GM12878 (cell line): Measurements from ENCODE around the gene UBE2O. TPM values are rescaled to one million over a fixed set of nuclear protein-coding genes. Genes with fewer than 3 reads are reported as not detected.

Experiments used
- ATAC-seq: fragments of 200-7000 bp; cut with Tn5 transposase; 3 replicates; pipeline ENCODE4 v1.9.1; 2020; ENCODE audit warnings: mild to moderate bottlenecking, moderate library complexity
- BruUV-seq: library from RNA; stranded (reverse); fragments of 400-500 nt; replicated peaks from 2 replicates; lab custom pipeline; 2021; lab: Mats Ljungman, UMichigan
- CTCF ChIA-PET: fragments of 300-600 bp; sonication (Branson Sonifier 250); formaldehyde crosslinking; extraction: SDS; loops from one replicate; lab custom pipeline; 2021; ENCODE audit warnings: inconsistent platforms; lab: Yijun Ruan, JAX
- POLR2A ChIA-PET: fragments of 350-600 bp; formaldehyde crosslinking; extraction: SDS; loops from one replicate; lab custom pipeline; 2021; ENCODE audit warnings: inconsistent platforms; lab: Charles Lee
- RAD21 ChIA-PET: fragments of 300-600 bp; sonication (Branson Sonifier 250); formaldehyde crosslinking; loops from one replicate; lab custom pipeline; 2023; ENCODE audit warnings: antibody characterized with exemption; ENCODE audit not compliant: unreplicated experiment; lab: Charles Lee
- SMC1A ChIA-PET: fragments of 300-600 bp; sonication (Branson Sonifier 250); formaldehyde crosslinking; loops from one replicate; lab custom pipeline; 2023; ENCODE audit not compliant: unreplicated experiment, uncharacterized antibody; lab: Charles Lee
- DNase-seq: peaks from one replicate; pipeline ENCODE4 v3.0.0-alpha.2; 2011; ENCODE audit warnings: low read depth, low spot score
- FAIRE-seq: peaks from 3 replicates; lab custom pipeline; 2011; peaks lifted over from hg19 to GRCh38; lab: Jason Lieb, UNC
- H2AFZ ChIP-seq: 2 replicates; pipeline ENCODE4 v1.6.0; 2011; ENCODE audit warnings: low read depth, low read length, control low read depth; ENCODE audit not compliant: control insufficient read depth
- H3K27ac ChIP-seq: 2 replicates; pipeline ENCODE4 v1.5.1; 2011; ENCODE audit warnings: control low read depth; ENCODE audit not compliant: control insufficient read depth, insufficient read depth
- H3K27me3 ChIP-seq, 2 experiments: replicated peaks in 1 of 2; 2 replicates each; pipeline versions ENCODE4 v1.6.0 to v1.6.1; 2011; ENCODE audit warnings: low read length in 1 of 2; ENCODE audit not compliant: control insufficient read depth in 2 of 2, insufficient read depth in 2 of 2
- H3K36me3 ChIP-seq, 2 experiments: 2 replicates each; pipeline ENCODE4 v1.5.1; 2011; ENCODE audit warnings: low read length in 1 of 2; ENCODE audit not compliant: control insufficient read depth in 2 of 2, insufficient read depth in 2 of 2
- H3K4me1 ChIP-seq: 2 replicates; pipeline ENCODE4 v1.6.1; 2011; ENCODE audit warnings: mild to moderate bottlenecking, low read length, moderate library complexity, mixed read lengths; ENCODE audit not compliant: control insufficient read depth, insufficient read depth
- H3K4me2 ChIP-seq: 2 replicates; pipeline ENCODE4 v1.6.0; 2011; ENCODE audit warnings: control low read depth; ENCODE audit not compliant: control insufficient read depth, insufficient read depth
- H3K4me3 ChIP-seq: fragments of 200-600 bp; sonication (generic); 2 replicates; pipeline ENCODE4 v1.5.1; 2016
- H3K79me2 ChIP-seq: 2 replicates; pipeline ENCODE4 v1.6.0; 2011; ENCODE audit warnings: low read length; ENCODE audit not compliant: control insufficient read depth, insufficient read depth
- H3K9ac ChIP-seq: 2 replicates; pipeline ENCODE4 v1.8.0; 2011; ENCODE audit warnings: low read length, control low read depth, mixed read lengths; ENCODE audit not compliant: control insufficient read depth, insufficient read depth
- H3K9me3 ChIP-seq: replicated peaks from 3 replicates; pipeline ENCODE4 v1.5.1; 2011; ENCODE audit warnings: mild to moderate bottlenecking, low read length; ENCODE audit not compliant: control insufficient read depth, insufficient read depth
- H4K20me1 ChIP-seq: 2 replicates; pipeline ENCODE4 v1.6.0; 2011; ENCODE audit not compliant: control insufficient read depth, insufficient read depth
- CBX3 ChIP-seq: fragments of 200-600 bp; sonication (generic); IDR thresholded peaks from 2 replicates; pipeline ENCODE4 v1.6.1; 2016; ENCODE audit warnings: low read depth, borderline replicate concordance
- CBX5 ChIP-seq: sonication (generic); IDR thresholded peaks from 2 replicates; pipeline ENCODE4 v1.6.1; 2016; ENCODE audit warnings: low read depth, moderate library complexity, mild to moderate bottlenecking, inconsistent platforms
- CHD2 ChIP-seq: IDR thresholded peaks from 2 replicates; pipeline ENCODE4 v1.6.1; 2011; ENCODE audit warnings: low read depth, low read length, improper control_type of control experiment, borderline replicate concordance
- EED ChIP-seq: sonication (generic); IDR thresholded peaks from 2 replicates; pipeline ENCODE4 v1.6.1; 2016; ENCODE audit warnings: antibody characterized with exemption, low read depth
- NFYB ChIP-seq: IDR thresholded peaks from 2 replicates; pipeline ENCODE4 v1.6.1; 2011; ENCODE audit warnings: low read depth, mild to moderate bottlenecking, low read length, improper control_type of control experiment, moderate library complexity; ENCODE audit not compliant: insufficient read depth
- PAX5 ChIP-seq: IDR thresholded peaks from 2 replicates; pipeline ENCODE4 v1.6.1; 2011; ENCODE audit warnings: low read depth, low read length, borderline replicate concordance
- SIN3A ChIP-seq: IDR thresholded peaks from 2 replicates; pipeline ENCODE4 v1.6.1; 2012; ENCODE audit warnings: low read depth, low read length, improper control_type of control experiment
- SMARCA5 ChIP-seq: fragments of 450-650 bp; IDR thresholded peaks from 2 replicates; pipeline ENCODE4 v1.6.1; 2017; ENCODE audit warnings: mild to moderate bottlenecking
- SUZ12 ChIP-seq: fragments of 200-600 bp; sonication (generic); IDR thresholded peaks from one replicate; pipeline ENCODE4 v1.6.1; 2018; ENCODE audit warnings: antibody characterized with exemption, mild to moderate bottlenecking; ENCODE audit not compliant: unreplicated experiment
- WGBS: methylation state at CpG from one replicate; pipeline ENCODE4 v1.1.6; 2016; ENCODE audit warnings: low lambda C conversion rate; ENCODE audit not compliant: insufficient replicate concordance, insufficient coverage; ENCODE audit errors: missing lambda C conversion rate; 5-methylcytosine and 5-hydroxymethylcytosine counted together
- in situ Hi-C: fragments of 300-500 bp; cut with MboI; formaldehyde crosslinking; loops from 9 replicates; pipeline ENCODE4 v1.14.3; 2018; ENCODE audit warnings: mixed read lengths
- intact Hi-C: fragments of 100-400 bp; cut with micrococcal nuclease; formaldehyde crosslinking; loops from one replicate; pipeline ENCODE4 v1.14.2; 2022; ENCODE audit not compliant: unreplicated experiment
- polyA plus RNA-seq, 11 experiments: library from polyadenylated mRNA; depleted of rRNA in 4 of 11; unstranded in 6 of 11; stranded (reverse) in 5 of 11; fragments of >200 nt; fragmentation: Nextera tagmentation in 4 of 11; fragmentation: Illumina TruSeq in 1 of 11; extraction: Ambion mirVana in 4 of 11; extraction: Trizol in 1 of 11; gene quantifications; 1 replicate in 1 of 11; 2 replicates in 10 of 11; pipeline versions ENCODE4 v1.2.1 to v1.2.3, GENCODE V29; 2011 to 2016; ENCODE audit warnings: inconsistent platforms in 2 of 11, missing spikeins in 2 of 11, low read depth in 1 of 11
- total RNA-seq, 4 experiments: library from RNA; depleted of rRNA in 3 of 4; stranded (reverse); fragments of >200 nt in 3 of 4; fragmentation: Illumina TruSeq in 1 of 4; extraction: Trizol in 1 of 4; gene quantifications; 2 replicates each; pipeline versions ENCODE4 v1.2.1 to v1.2.3, GENCODE V29; 2013 to 2021
- TF ChIP-seq, protein P1 (sequence below): IDR thresholded peaks from 2 replicates; pipeline ENCODE4 v1.6.1; 2012; ENCODE audit warnings: low read depth, low read length, improper control_type of control experiment
- TF ChIP-seq, protein P2 (sequence below): fragments of 450-650 bp; formaldehyde crosslinking; IDR thresholded peaks from 2 replicates; pipeline ENCODE4 v1.4.0; 2020; ENCODE audit warnings: mild to moderate bottlenecking, moderate library complexity
- TF ChIP-seq, protein P3 (sequence below): fragments of 450-650 bp; IDR thresholded peaks from 2 replicates; pipeline ENCODE4 v1.6.1; 2017; ENCODE audit warnings: low read depth, mild to moderate bottlenecking, moderate library complexity
- TF ChIP-seq, protein P4 (sequence below): IDR thresholded peaks from 2 replicates; pipeline ENCODE4 v1.6.1; 2012; ENCODE audit warnings: low read length, inconsistent platforms

Gene UBE2O
- total and polyA plus RNA-seq, 10 of the 15 experiments (the other 5 are each of a cell fraction or from before 2014, with no cell fraction given): 2.1 to 39.0 (median 14.1) TPM

DNA sequence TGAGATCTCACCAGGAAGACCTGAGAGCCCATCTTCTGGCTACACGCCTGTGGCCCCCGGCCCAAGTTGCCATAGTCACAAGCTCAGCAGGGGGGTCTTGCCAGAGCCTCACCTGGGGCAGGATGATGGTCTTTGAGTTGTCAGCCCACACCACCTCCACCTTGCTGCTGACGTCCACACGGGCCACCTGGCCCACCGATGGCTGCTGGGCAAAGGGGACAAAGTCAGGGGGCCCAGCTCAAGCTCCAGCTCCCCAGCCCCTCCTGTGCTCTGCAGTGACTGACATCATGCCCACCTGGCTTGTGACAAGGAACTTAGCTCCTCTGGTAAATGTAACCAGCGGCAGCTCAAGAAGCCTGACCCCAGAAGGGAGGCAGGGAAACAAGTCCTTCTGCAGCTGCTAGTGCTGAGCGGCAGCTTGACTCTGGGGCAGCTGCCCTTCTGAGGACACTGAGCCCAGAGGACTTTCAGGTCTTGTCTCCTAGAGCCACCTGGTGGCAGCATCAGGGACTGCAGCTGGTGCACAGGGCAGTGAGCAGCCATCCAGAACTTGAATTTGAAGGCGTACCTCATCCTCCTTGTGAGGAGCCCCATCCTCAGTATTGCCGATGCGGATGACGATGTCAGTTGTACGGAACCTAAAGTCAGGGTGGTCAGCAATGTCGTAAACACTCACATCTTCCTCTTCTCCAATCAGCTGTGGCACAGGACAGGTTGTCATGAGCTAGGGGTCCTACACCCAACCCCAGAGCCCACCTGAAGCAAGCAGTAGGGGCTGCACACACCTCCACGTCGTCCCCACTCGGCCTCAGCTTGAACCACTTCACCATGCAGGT, 55.0 kb downstream of the UBE2O start:
- no peaks in the 10 kb centered on the region for H3K79me2 ChIP-seq
- ChIA-PET SMC1A (interaction anchor here (0.7 to 3.6 kb wide), 21 partner anchors 10 to 384 kb away, joined by 3 to 31 read pairs (median 4); no protein-coding TSS in a partner anchor), RAD21 (interaction anchor here (0.7 to 4.3 kb wide), 19 partner anchors 8 to 356 kb away, joined by 3 to 37 read pairs (median 4); partner anchors contain the start of genes PRPSAP1 and SPHK1), POLR2A (interaction anchor here (0.6 to 0.8 kb wide), 2 partner anchors 81 to 294 kb away, joined by 3 read pairs; no protein-coding TSS in a partner anchor), CTCF (interaction anchor here (0.6 to 5.3 kb wide), 61 partner anchors 8 to 492 kb away, joined by 3 to 135 read pairs (median 6); partner anchors contain the start of genes AANAT, PRPSAP1, QRICH2 and SPHK1)
- intact Hi-C loops (loop anchor here (1.0 kb wide), 1 partner anchor 95 kb away; no protein-coding TSS in a partner anchor), in situ Hi-C loops (loop anchor here (5.0 kb wide), 1 partner anchor 96 kb away; no protein-coding TSS in a partner anchor)
- no peak overlapping the region for H3K27ac ChIP-seq
- FAIRE-seq (peak; percentile 94), DNase-seq (peak; percentile 30), ATAC-seq (peak; percentile 98)
- peaks cover 31 to 56% of the 10 kb centered on the region in 2 experiments for H3K36me3 ChIP-seq
- 14% methylated on average over 16 of the region's 16 CpGs for WGBS
- H3K4me2 ChIP-seq: no peak overlapping the region
- no TSS peak for BruUV-seq
- H3K4me1 ChIP-seq: no peaks in the 10 kb centered on the region
- H2AFZ ChIP-seq: no peak overlapping the region
- H3K9ac ChIP-seq: no peak overlapping the region
- H3K27me3 ChIP-seq: no peaks in the 10 kb centered on the region
- no peak overlapping the region for H3K4me3 ChIP-seq
- H4K20me1 ChIP-seq: no peaks in the 10 kb centered on the region
- H3K9me3 ChIP-seq: no peaks in the 10 kb centered on the region
- no peak for TF ChIP-seq CBX5
- no peak for TF ChIP-seq CBX3
- no peak for TF ChIP-seq SIN3A
- TF ChIP-seq, protein P1, sequence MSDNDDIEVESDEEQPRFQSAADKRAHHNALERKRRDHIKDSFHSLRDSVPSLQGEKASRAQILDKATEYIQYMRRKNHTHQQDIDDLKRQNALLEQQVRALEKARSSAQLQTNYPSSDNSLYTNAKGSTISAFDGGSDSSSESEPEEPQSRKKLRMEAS: no peak
- TF ChIP-seq SUZ12: no peak
- peak; percentile 97 for TF ChIP-seq PAX5
- TF ChIP-seq, protein P2, sequence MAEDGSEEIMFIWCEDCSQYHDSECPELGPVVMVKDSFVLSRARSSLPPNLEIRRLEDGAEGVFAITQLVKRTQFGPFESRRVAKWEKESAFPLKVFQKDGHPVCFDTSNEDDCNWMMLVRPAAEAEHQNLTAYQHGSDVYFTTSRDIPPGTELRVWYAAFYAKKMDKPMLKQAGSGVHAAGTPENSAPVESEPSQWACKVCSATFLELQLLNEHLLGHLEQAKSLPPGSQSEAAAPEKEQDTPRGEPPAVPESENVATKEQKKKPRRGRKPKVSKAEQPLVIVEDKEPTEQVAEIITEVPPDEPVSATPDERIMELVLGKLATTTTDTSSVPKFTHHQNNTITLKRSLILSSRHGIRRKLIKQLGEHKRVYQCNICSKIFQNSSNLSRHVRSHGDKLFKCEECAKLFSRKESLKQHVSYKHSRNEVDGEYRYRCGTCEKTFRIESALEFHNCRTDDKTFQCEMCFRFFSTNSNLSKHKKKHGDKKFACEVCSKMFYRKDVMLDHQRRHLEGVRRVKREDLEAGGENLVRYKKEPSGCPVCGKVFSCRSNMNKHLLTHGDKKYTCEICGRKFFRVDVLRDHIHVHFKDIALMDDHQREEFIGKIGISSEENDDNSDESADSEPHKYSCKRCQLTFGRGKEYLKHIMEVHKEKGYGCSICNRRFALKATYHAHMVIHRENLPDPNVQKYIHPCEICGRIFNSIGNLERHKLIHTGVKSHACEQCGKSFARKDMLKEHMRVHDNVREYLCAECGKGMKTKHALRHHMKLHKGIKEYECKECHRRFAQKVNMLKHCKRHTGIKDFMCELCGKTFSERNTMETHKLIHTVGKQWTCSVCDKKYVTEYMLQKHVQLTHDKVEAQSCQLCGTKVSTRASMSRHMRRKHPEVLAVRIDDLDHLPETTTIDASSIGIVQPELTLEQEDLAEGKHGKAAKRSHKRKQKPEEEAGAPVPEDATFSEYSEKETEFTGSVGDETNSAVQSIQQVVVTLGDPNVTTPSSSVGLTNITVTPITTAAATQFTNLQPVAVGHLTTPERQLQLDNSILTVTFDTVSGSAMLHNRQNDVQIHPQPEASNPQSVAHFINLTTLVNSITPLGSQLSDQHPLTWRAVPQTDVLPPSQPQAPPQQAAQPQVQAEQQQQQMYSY (CRISPR knock-in tag): no peak
- TF ChIP-seq NFYB: no peak
- TF ChIP-seq SMARCA5: no peak
- TF ChIP-seq, protein P3, sequence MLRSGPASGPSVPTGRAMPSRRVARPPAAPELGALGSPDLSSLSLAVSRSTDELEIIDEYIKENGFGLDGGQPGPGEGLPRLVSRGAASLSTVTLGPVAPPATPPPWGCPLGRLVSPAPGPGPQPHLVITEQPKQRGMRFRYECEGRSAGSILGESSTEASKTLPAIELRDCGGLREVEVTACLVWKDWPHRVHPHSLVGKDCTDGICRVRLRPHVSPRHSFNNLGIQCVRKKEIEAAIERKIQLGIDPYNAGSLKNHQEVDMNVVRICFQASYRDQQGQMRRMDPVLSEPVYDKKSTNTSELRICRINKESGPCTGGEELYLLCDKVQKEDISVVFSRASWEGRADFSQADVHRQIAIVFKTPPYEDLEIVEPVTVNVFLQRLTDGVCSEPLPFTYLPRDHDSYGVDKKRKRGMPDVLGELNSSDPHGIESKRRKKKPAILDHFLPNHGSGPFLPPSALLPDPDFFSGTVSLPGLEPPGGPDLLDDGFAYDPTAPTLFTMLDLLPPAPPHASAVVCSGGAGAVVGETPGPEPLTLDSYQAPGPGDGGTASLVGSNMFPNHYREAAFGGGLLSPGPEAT: no peak
- no peak for TF ChIP-seq EED
- TF ChIP-seq CHD2: no peak
- TF ChIP-seq, protein P4, sequence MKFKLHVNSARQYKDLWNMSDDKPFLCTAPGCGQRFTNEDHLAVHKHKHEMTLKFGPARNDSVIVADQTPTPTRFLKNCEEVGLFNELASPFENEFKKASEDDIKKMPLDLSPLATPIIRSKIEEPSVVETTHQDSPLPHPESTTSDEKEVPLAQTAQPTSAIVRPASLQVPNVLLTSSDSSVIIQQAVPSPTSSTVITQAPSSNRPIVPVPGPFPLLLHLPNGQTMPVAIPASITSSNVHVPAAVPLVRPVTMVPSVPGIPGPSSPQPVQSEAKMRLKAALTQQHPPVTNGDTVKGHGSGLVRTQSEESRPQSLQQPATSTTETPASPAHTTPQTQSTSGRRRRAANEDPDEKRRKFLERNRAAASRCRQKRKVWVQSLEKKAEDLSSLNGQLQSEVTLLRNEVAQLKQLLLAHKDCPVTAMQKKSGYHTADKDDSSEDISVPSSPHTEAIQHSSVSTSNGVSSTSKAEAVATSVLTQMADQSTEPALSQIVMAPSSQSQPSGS: no peak
